ENCODE data around the gene UAP1. TPM values are rescaled to one million over a fixed set of nuclear protein-coding genes. Genes with fewer than 3 reads are reported as not detected.

The UAP1 gene
- polyA plus RNA-seq, 4 donors: 55.1 to 118 (median 66.0) TPM

GRCh38 chr1:162626094-162626493, 64.6 kb downstream of the UAP1 start:
- peak overlapping the region in 2 of 3 donors; percentile 8 to 57 for H3K27ac ChIP-seq (ENCODE audit: low read depth in 1 of 3, low read length in 2 of 3)
- FAIRE-seq: no peak

GRCh38 chr1:162626761-162627160, 65.2 kb downstream of the UAP1 start:
- H3K27me3 ChIP-seq (ENCODE audit: control insufficient read depth in 3 of 3, insufficient read depth in 3 of 3, low read length in 3 of 3): no peaks in the 10 kb centered on the region
- WGBS, 3 donors: 6 to 16% (median 10%) methylated on average over 2 of the region's 2 CpGs
- peak overlapping the region in 2 of 3 donors; percentile 8 to 56 for H3K27ac ChIP-seq (ENCODE audit: low read depth in 1 of 3, low read length in 2 of 3)
- H3K4me1 ChIP-seq (ENCODE audit: control insufficient read depth in 3 of 3, insufficient read depth in 2 of 3, low read depth in 1 of 3, low read length in 2 of 3): peaks cover 0 to 5% (median 3%) of the 10 kb centered on the region in 3 donors
- DNase-seq (no peak), FAIRE-seq (no peak)
- no peaks in the 10 kb centered on the region for H3K36me3 ChIP-seq (ENCODE audit: control insufficient read depth in 3 of 3, insufficient read depth in 2 of 3, low read depth in 1 of 3, low read length in 3 of 3)
- no peak overlapping the region for H3K4me3 ChIP-seq (ENCODE audit: low read depth in 1 of 3, low read length in 3 of 3)
- H3K9me3 ChIP-seq (ENCODE audit: control insufficient read depth in 2 of 2, insufficient read depth in 1 of 2, low read depth in 1 of 2, low read length in 1 of 2): no peaks in the 10 kb centered on the region

More at GRCh38 chr1:162626094-162626493, 64.6 kb downstream of the UAP1 start:
- no peaks in the 10 kb centered on the region for H3K36me3 ChIP-seq (ENCODE audit: control insufficient read depth in 3 of 3, insufficient read depth in 2 of 3, low read depth in 1 of 3, low read length in 3 of 3)
- H3K27me3 ChIP-seq (ENCODE audit: control insufficient read depth in 3 of 3, insufficient read depth in 3 of 3, low read length in 3 of 3): no peaks in the 10 kb centered on the region
- WGBS, 3 donors: 52 to 73% (median 67%) methylated on average over 2 of the region's 2 CpGs
- no peaks in the 10 kb centered on the region for H3K9me3 ChIP-seq (ENCODE audit: control insufficient read depth in 2 of 2, insufficient read depth in 1 of 2, low read depth in 1 of 2, low read length in 1 of 2)
- no peak for DNase-seq
- H3K4me3 ChIP-seq (ENCODE audit: low read depth in 1 of 3, low read length in 3 of 3): no peak overlapping the region
- H3K4me1 ChIP-seq (ENCODE audit: control insufficient read depth in 3 of 3, insufficient read depth in 2 of 3, low read depth in 1 of 3, low read length in 2 of 3): peaks cover 0 to 5% (median 3%) of the 10 kb centered on the region in 3 donors

- 57 to 63% (median 60%) methylated on average over 3 of the region's 3 CpGs for WGBS, 3 donors
- no peaks in the 10 kb centered on the region for H3K27me3 ChIP-seq (ENCODE audit: control insufficient read depth in 3 of 3, insufficient read depth in 3 of 3, low read length in 3 of 3)
- H3K4me1 ChIP-seq (ENCODE audit: control insufficient read depth in 3 of 3, insufficient read depth in 2 of 3, low read depth in 1 of 3, low read length in 2 of 3): peaks cover 0 to 5% (median 3%) of the 10 kb centered on the region in 3 donors
- H3K36me3 ChIP-seq (ENCODE audit: control insufficient read depth in 3 of 3, insufficient read depth in 2 of 3, low read depth in 1 of 3, low read length in 3 of 3): no peaks in the 10 kb centered on the region
- H3K9me3 ChIP-seq (ENCODE audit: control insufficient read depth in 2 of 2, insufficient read depth in 1 of 2, low read depth in 1 of 2, low read length in 1 of 2): no peaks in the 10 kb centered on the region
- FAIRE-seq: no peak
- peak in 1 of 2 donors; percentile 16 for DNase-seq
- H3K27ac ChIP-seq (ENCODE audit: low read depth in 1 of 3, low read length in 2 of 3): no peak overlapping the region
- no peak overlapping the region for H3K4me3 ChIP-seq (ENCODE audit: low read depth in 1 of 3, low read length in 3 of 3)
Measured at GRCh38 chr1:162627662-162628296, 66.3 kb downstream of the UAP1 start.

- no peak for FAIRE-seq
Measured at GRCh38 chr1:162629077-162629627, 67.6 kb downstream of the UAP1 start.

GRCh38 chr1:162629651-162630050, 68.1 kb downstream of the UAP1 start:
- no peaks in the 10 kb centered on the region for H3K36me3 ChIP-seq (ENCODE audit: control insufficient read depth in 3 of 3, insufficient read depth in 2 of 3, low read depth in 1 of 3, low read length in 3 of 3)
- DNase-seq (no peak), FAIRE-seq (no peak)
- peak overlapping the region in 1 of 3 donors; percentile 69 for H3K27ac ChIP-seq (ENCODE audit: low read depth in 1 of 3, low read length in 2 of 3)
- WGBS, 3 donors: 86 to 92% (median 89%) methylated on average over 2 of the region's 2 CpGs
- H3K27me3 ChIP-seq (ENCODE audit: control insufficient read depth in 3 of 3, insufficient read depth in 3 of 3, low read length in 3 of 3): no peaks in the 10 kb centered on the region
- no peaks in the 10 kb centered on the region for H3K9me3 ChIP-seq (ENCODE audit: control insufficient read depth in 2 of 2, insufficient read depth in 1 of 2, low read depth in 1 of 2, low read length in 1 of 2)
- H3K4me3 ChIP-seq (ENCODE audit: low read depth in 1 of 3, low read length in 3 of 3): no peak overlapping the region
- H3K4me1 ChIP-seq (ENCODE audit: control insufficient read depth in 3 of 3, insufficient read depth in 2 of 3, low read depth in 1 of 3, low read length in 2 of 3): peaks cover 0 to 5% (median 3%) of the 10 kb centered on the region in 3 donors

More at GRCh38 chr1:162629077-162629627, 67.6 kb downstream of the UAP1 start:
- Histone ChIP-seq H3K9me3 (ENCODE audit: control insufficient read depth in 2 of 2, insufficient read depth in 1 of 2, low read depth in 1 of 2, low read length in 1 of 2) (no peaks in the 10 kb centered on the region), H3K4me1 (ENCODE audit: control insufficient read depth in 3 of 3, insufficient read depth in 2 of 3, low read depth in 1 of 3, low read length in 2 of 3) (peaks cover 0 to 5% (median 3%) of the 10 kb centered on the region in 3 donors), H3K27me3 (ENCODE audit: control insufficient read depth in 3 of 3, insufficient read depth in 3 of 3, low read length in 3 of 3) (no peaks in the 10 kb centered on the region), H3K36me3 (ENCODE audit: control insufficient read depth in 3 of 3, insufficient read depth in 2 of 3, low read depth in 1 of 3, low read length in 3 of 3) (no peaks in the 10 kb centered on the region), H3K27ac (ENCODE audit: low read depth in 1 of 3, low read length in 2 of 3) (no peak overlapping the region), H3K4me3 (ENCODE audit: low read depth in 1 of 3, low read length in 3 of 3) (no peak overlapping the region)
- DNase-seq: no peak
- 94 to 96% (median 95%) methylated on average over 3 of the region's 3 CpGs for WGBS, 3 donors

- peak overlapping the region in 2 of 3 donors; percentile 80 for H3K27ac ChIP-seq (ENCODE audit: low read depth in 1 of 3, low read length in 2 of 3)
- H3K9me3 ChIP-seq (ENCODE audit: control insufficient read depth in 2 of 2, insufficient read depth in 1 of 2, low read depth in 1 of 2, low read length in 1 of 2): no peaks in the 10 kb centered on the region
- H3K36me3 ChIP-seq (ENCODE audit: control insufficient read depth in 3 of 3, insufficient read depth in 2 of 3, low read depth in 1 of 3, low read length in 3 of 3): no peaks in the 10 kb centered on the region
- H3K4me1 ChIP-seq (ENCODE audit: control insufficient read depth in 3 of 3, insufficient read depth in 2 of 3, low read depth in 1 of 3, low read length in 2 of 3): peaks cover 0 to 4% (median 3%) of the 10 kb centered on the region in 3 donors
- H3K4me3 ChIP-seq (ENCODE audit: low read depth in 1 of 3, low read length in 3 of 3): peak overlapping the region in 1 of 3 donors; percentile 50
- H3K27me3 ChIP-seq (ENCODE audit: control insufficient read depth in 3 of 3, insufficient read depth in 3 of 3, low read length in 3 of 3): no peaks in the 10 kb centered on the region
- FAIRE-seq: no peak
- WGBS, 3 donors: 42 to 59% (median 56%) methylated on average over 10 of the region's 10 CpGs
- DNase-seq: peak in 1 of 2 donors; percentile 28
Measured at GRCh38 chr1:162631546-162632191, 70.1 kb downstream of the UAP1 start.

GRCh38 chr1:162632217-162632666, 70.7 kb downstream of the UAP1 start, which contains the start of gene DDR2:
DDR2 (plus strand) TSS chr1:162632464; CDS start chr1:162719064, 86,600 bp downstream.
- Histone ChIP-seq H3K9me3 (ENCODE audit: control insufficient read depth in 2 of 2, insufficient read depth in 1 of 2, low read depth in 1 of 2, low read length in 1 of 2) (no peaks in the 10 kb centered on the region), H3K36me3 (ENCODE audit: control insufficient read depth in 3 of 3, insufficient read depth in 2 of 3, low read depth in 1 of 3, low read length in 3 of 3) (no peaks in the 10 kb centered on the region), H3K27me3 (ENCODE audit: control insufficient read depth in 3 of 3, insufficient read depth in 3 of 3, low read length in 3 of 3) (no peaks in the 10 kb centered on the region), H3K4me3 (ENCODE audit: low read depth in 1 of 3, low read length in 3 of 3) (peak within 1 kb of the TSS in 1 of 3 donors; percentile 50), H3K27ac (ENCODE audit: low read depth in 1 of 3, low read length in 2 of 3) (peak within 1 kb of the TSS in 2 of 3 donors; percentile 80 to 83), H3K4me1 (ENCODE audit: control insufficient read depth in 3 of 3, insufficient read depth in 2 of 3, low read depth in 1 of 3, low read length in 2 of 3) (peaks cover 0 to 3% (median 2%) of the 10 kb centered on the region in 3 donors)
- DNase-seq: peak in 1 of 2 donors; percentile 22
- 59 to 85% (median 83%) methylated on average over 4 of the region's 4 CpGs for WGBS, 3 donors
- FAIRE-seq: no peak

GRCh38 chr1:162632698-162633080, 71.2 kb downstream of the UAP1 start:
- Histone ChIP-seq H3K9me3 (ENCODE audit: control insufficient read depth in 2 of 2, insufficient read depth in 1 of 2, low read depth in 1 of 2, low read length in 1 of 2) (no peaks in the 10 kb centered on the region), H3K36me3 (ENCODE audit: control insufficient read depth in 3 of 3, insufficient read depth in 2 of 3, low read depth in 1 of 3, low read length in 3 of 3) (no peaks in the 10 kb centered on the region), H3K27me3 (ENCODE audit: control insufficient read depth in 3 of 3, insufficient read depth in 3 of 3, low read length in 3 of 3) (no peaks in the 10 kb centered on the region), H3K27ac (ENCODE audit: low read depth in 1 of 3, low read length in 2 of 3) (peak overlapping the region in 2 of 3 donors; percentile 80 to 83), H3K4me1 (ENCODE audit: control insufficient read depth in 3 of 3, insufficient read depth in 2 of 3, low read depth in 1 of 3, low read length in 2 of 3) (peaks cover 0 to 3% (median 2%) of the 10 kb centered on the region in 3 donors), H3K4me3 (ENCODE audit: low read depth in 1 of 3, low read length in 3 of 3) (peak overlapping the region in 1 of 3 donors; percentile 50)
- WGBS, 3 donors: 57 to 76% (median 75%) methylated on average over 4 of the region's 4 CpGs
- FAIRE-seq (no peak), DNase-seq (no peak)

Data from small intestine (tissue), 7 donors.